H9 (cell line): Measurements from ENCODE around the gene HLX. TPM values are rescaled to one million over a fixed set of nuclear protein-coding genes. Genes with fewer than 3 reads are reported as not detected.
A peak's percentile ranks its signal among the peaks of the same experiment; 100 is the strongest.

Experiments
- DNase-seq: peaks from one replicate; pipeline ENCODE4 v3.0.0-alpha.2; 2017
- H2AFZ ChIP-seq: one replicate; pipeline ENCODE4 v1.6.1; 2013; ENCODE audit warnings: mild to moderate bottlenecking, low read length, control low read depth, moderate library complexity
- H2AK5ac ChIP-seq: 2 replicates; pipeline ENCODE4 v1.6.1; 2013; ENCODE audit warnings: low read length, control low read depth, mixed read lengths; ENCODE audit not compliant: insufficient read length
- H2BK120ac ChIP-seq: one replicate; pipeline ENCODE4 v1.6.1; 2013; ENCODE audit warnings: low read depth, mild to moderate bottlenecking, low read length, control low read depth, inconsistent platforms; ENCODE audit not compliant: poor library complexity, severe bottlenecking
- H2BK12ac ChIP-seq: 2 replicates; pipeline ENCODE4 v1.6.1; 2013; ENCODE audit warnings: low read length, control low read depth, mixed read lengths, low read depth; ENCODE audit not compliant: insufficient read length
- H2BK15ac ChIP-seq: 2 replicates; pipeline ENCODE4 v1.6.1; 2013; ENCODE audit warnings: low read depth, low read length, control low read depth
- H2BK20ac ChIP-seq: one replicate; pipeline ENCODE4 v1.6.1; 2013; ENCODE audit warnings: low read depth, mild to moderate bottlenecking, low read length, control low read depth, inconsistent platforms; ENCODE audit not compliant: poor library complexity, severe bottlenecking
- H2BK5ac ChIP-seq: 2 replicates; pipeline ENCODE4 v1.6.1; 2013; ENCODE audit warnings: low read length, control low read depth, mixed read lengths; ENCODE audit not compliant: insufficient read length
- H3K14ac ChIP-seq: 2 replicates; pipeline ENCODE4 v1.6.1; 2013; ENCODE audit warnings: low read length, control low read depth; ENCODE audit not compliant: insufficient read depth
- H3K18ac ChIP-seq: 2 replicates; pipeline ENCODE4 v1.6.1; 2013; ENCODE audit warnings: low read depth, mild to moderate bottlenecking, mixed read lengths, low read length, control low read depth; ENCODE audit not compliant: insufficient read length
- H3K23ac ChIP-seq: 2 replicates; pipeline ENCODE4 v1.6.1; 2013; ENCODE audit warnings: low read length, control low read depth, mixed read lengths, low read depth; ENCODE audit not compliant: insufficient read length
- H3K23me2 ChIP-seq: 2 replicates; pipeline ENCODE4 v1.6.1; 2013; ENCODE audit warnings: low read depth, mild to moderate bottlenecking, mixed read lengths, low read length, control low read depth; ENCODE audit not compliant: insufficient read length, poor library complexity, severe bottlenecking
- H3K27ac ChIP-seq: 2 replicates; pipeline ENCODE4 v1.5.1; 2013; ENCODE audit warnings: low read length, control low read depth, mixed read lengths, low read depth; ENCODE audit not compliant: insufficient read length
- H3K27me3 ChIP-seq: 2 replicates; pipeline ENCODE4 v1.6.1; 2013; ENCODE audit warnings: low read length, control low read depth, inconsistent platforms; ENCODE audit not compliant: insufficient read depth
- H3K4ac ChIP-seq: 2 replicates; pipeline ENCODE4 v1.6.1; 2013; ENCODE audit warnings: low read depth, mild to moderate bottlenecking, control low read depth, inconsistent platforms, low read length, moderate library complexity
- H3K4me1 ChIP-seq: 2 replicates; pipeline ENCODE4 v1.6.1; 2013; ENCODE audit warnings: low read length, control low read depth, inconsistent platforms; ENCODE audit not compliant: insufficient read depth
- H3K4me2 ChIP-seq: 2 replicates; pipeline ENCODE4 v1.6.1; 2013; ENCODE audit warnings: low read length, control low read depth, mixed read lengths; ENCODE audit not compliant: insufficient read length, insufficient read depth
- H3K56ac ChIP-seq: 2 replicates; pipeline ENCODE4 v1.6.1; 2013; ENCODE audit warnings: low read depth, mild to moderate bottlenecking, mixed read lengths, low read length, control low read depth; ENCODE audit not compliant: insufficient read length
- H3K79me1 ChIP-seq: 2 replicates; pipeline ENCODE4 v1.6.1; 2013; ENCODE audit warnings: low read depth, mild to moderate bottlenecking, moderate library complexity, low read length, control low read depth, inconsistent platforms; ENCODE audit not compliant: insufficient read depth, poor library complexity, severe bottlenecking
- H3K79me2 ChIP-seq: 2 replicates; pipeline ENCODE4 v1.6.1; 2013; ENCODE audit warnings: low read length, control low read depth, inconsistent platforms; ENCODE audit not compliant: insufficient read depth
- H3K9ac ChIP-seq: 2 replicates; pipeline ENCODE4 v1.6.1; 2013; ENCODE audit warnings: low read length, control low read depth, mixed read lengths; ENCODE audit not compliant: insufficient read length; ENCODE audit errors: extremely low read depth
- H3K9me3 ChIP-seq: one replicate; pipeline ENCODE4 v1.6.1; 2013; ENCODE audit warnings: low read depth, low read length, inconsistent platforms; ENCODE audit not compliant: control insufficient read depth
- H3T11ph ChIP-seq: one replicate; pipeline ENCODE4 v1.6.1; 2013; ENCODE audit warnings: mild to moderate bottlenecking, low read length, control low read depth, inconsistent platforms
- H4K20me1 ChIP-seq: one replicate; pipeline ENCODE4 v1.6.1; 2013; ENCODE audit not compliant: control insufficient read depth, insufficient read length, insufficient read depth
- H4K5ac ChIP-seq: 2 replicates; pipeline ENCODE4 v1.6.1; 2013; ENCODE audit warnings: low read depth, mild to moderate bottlenecking, mixed read lengths, low read length, control low read depth; ENCODE audit not compliant: insufficient read length
- H4K8ac ChIP-seq: replicated peaks from 2 replicates; pipeline ENCODE4 v1.6.1; 2013; ENCODE audit warnings: low read length, control low read depth, mixed read lengths, low read depth; ENCODE audit not compliant: insufficient read length
- H4K91ac ChIP-seq: 2 replicates; pipeline ENCODE4 v1.6.1; 2013; ENCODE audit warnings: low read depth, mild to moderate bottlenecking, moderate library complexity, mixed read lengths, low read length, control low read depth; ENCODE audit not compliant: insufficient read length
- H3K27ac Mint-ChIP-seq, 3 experiments: 2 replicates in 2 of 3; 3 replicates in 1 of 3; pipeline ENCODE4 v1.8.0; 2020 to 2021; ENCODE audit warnings: mixed read lengths in 3 of 3, mild to moderate bottlenecking in 1 of 3, moderate library complexity in 1 of 3
- H3K27me3 Mint-ChIP-seq: 2 replicates; pipeline ENCODE4 v1.8.0; 2021; ENCODE audit warnings: low read depth, mild to moderate bottlenecking, moderate library complexity, mixed read lengths
- H3K36me3 Mint-ChIP-seq, 3 experiments: 2 replicates in 2 of 3; 3 replicates in 1 of 3; pipeline ENCODE4 v1.8.0; 2020 to 2021; ENCODE audit warnings: low read depth in 3 of 3, mixed read lengths in 3 of 3; ENCODE audit not compliant: insufficient read depth in 1 of 3
- H3K4me1 Mint-ChIP-seq, 2 experiments: 2 replicates each; pipeline ENCODE4 v1.8.0; 2020; ENCODE audit warnings: mixed read lengths in 2 of 2
- H3K4me3 Mint-ChIP-seq, 2 experiments: 2 replicates in 1 of 2; 3 replicates in 1 of 2; pipeline ENCODE4 v1.8.0; 2020 to 2021; ENCODE audit warnings: mild to moderate bottlenecking in 2 of 2, mixed read lengths in 2 of 2, moderate library complexity in 1 of 2
- H3K9me3 Mint-ChIP-seq, 2 experiments: 2 replicates in 1 of 2; 3 replicates in 1 of 2; pipeline ENCODE4 v1.8.0; 2020; ENCODE audit warnings: mild to moderate bottlenecking in 2 of 2, mixed read lengths in 2 of 2, moderate library complexity in 1 of 2
- WGBS: extraction: QIAGEN DNeasy Blood & Tissue Kit; methylation state at CpG from one replicate; pipeline ENCODE4 v1.1.7; 2013; ENCODE audit warnings: missing lambda C conversion rate, low lambda C conversion rate, mixed read lengths; ENCODE audit not compliant: insufficient read length; ENCODE audit errors: extremely low coverage; 5-methylcytosine and 5-hydroxymethylcytosine counted together
- total RNA-seq: library from RNA; stranded (reverse); gene quantifications from 2 replicates; pipeline ENCODE4 v1.2.1, GENCODE V29; 2021
- TF ChIP-seq, protein P1 (sequence below): fragments of 200-600 bp; sonication (generic); conservative IDR thresholded peaks from 3 replicates; pipeline ENCODE4 v1.8.0; 2021; ENCODE audit warnings: antibody characterized with exemption, mild to moderate bottlenecking

Gene HLX
- total RNA-seq, 1 experiment from 2014 or later, result 0.37 TPM

GRCh38 chr1:220892086-220892376 lies 12.8 kb downstream of the HLX start:
- no peaks in the 10 kb centered on the region for H3K9me3 ChIP-seq
- TF ChIP-seq, protein P1, sequence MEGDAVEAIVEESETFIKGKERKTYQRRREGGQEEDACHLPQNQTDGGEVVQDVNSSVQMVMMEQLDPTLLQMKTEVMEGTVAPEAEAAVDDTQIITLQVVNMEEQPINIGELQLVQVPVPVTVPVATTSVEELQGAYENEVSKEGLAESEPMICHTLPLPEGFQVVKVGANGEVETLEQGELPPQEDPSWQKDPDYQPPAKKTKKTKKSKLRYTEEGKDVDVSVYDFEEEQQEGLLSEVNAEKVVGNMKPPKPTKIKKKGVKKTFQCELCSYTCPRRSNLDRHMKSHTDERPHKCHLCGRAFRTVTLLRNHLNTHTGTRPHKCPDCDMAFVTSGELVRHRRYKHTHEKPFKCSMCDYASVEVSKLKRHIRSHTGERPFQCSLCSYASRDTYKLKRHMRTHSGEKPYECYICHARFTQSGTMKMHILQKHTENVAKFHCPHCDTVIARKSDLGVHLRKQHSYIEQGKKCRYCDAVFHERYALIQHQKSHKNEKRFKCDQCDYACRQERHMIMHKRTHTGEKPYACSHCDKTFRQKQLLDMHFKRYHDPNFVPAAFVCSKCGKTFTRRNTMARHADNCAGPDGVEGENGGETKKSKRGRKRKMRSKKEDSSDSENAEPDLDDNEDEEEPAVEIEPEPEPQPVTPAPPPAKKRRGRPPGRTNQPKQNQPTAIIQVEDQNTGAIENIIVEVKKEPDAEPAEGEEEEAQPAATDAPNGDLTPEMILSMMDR, result no peak
- H3K79me2 ChIP-seq, result no peaks in the 10 kb centered on the region
- WGBS, result no CpG with 5 or more reads among the region's 16 CpGs
- peaks cover 36 to 73% of the 10 kb centered on the region in 2 experiments for H3K4me1 Mint-ChIP-seq
- peaks cover 3 to 14% of the 10 kb centered on the region in 2 experiments; a peak in 3 of 5 replicates for H3K9me3 Mint-ChIP-seq
- no peak overlapping the region for H3K4ac ChIP-seq
- no peak overlapping the region for H3K27ac Mint-ChIP-seq
- H2BK20ac ChIP-seq, result no peak overlapping the region
- peak overlapping the region; percentile 9 for H3K4me2 ChIP-seq
- H3K4me1 ChIP-seq, result peaks cover 2% of the 10 kb centered on the region; the same call in 1 of the 2 replicates
- H2AK5ac ChIP-seq, result no peak overlapping the region
- H3K56ac ChIP-seq, result no peak overlapping the region
- H3K36me3 Mint-ChIP-seq, result no peaks in the 10 kb centered on the region; a peak in 2 of 7 replicates
- no peak overlapping the region for H2BK15ac ChIP-seq
- no peak overlapping the region for H2BK5ac ChIP-seq
- no peak overlapping the region for H2AFZ ChIP-seq
- H4K5ac ChIP-seq, result no peak overlapping the region
- H3K27me3 Mint-ChIP-seq, result peaks cover 100% of the 10 kb centered on the region
- H4K91ac ChIP-seq, result no peak overlapping the region
- no peak overlapping the region for H3T11ph ChIP-seq
- no peak overlapping the region for H3K14ac ChIP-seq
- no peak overlapping the region for H3K9ac ChIP-seq
- peak overlapping the region in 1 of 2 experiments; percentile 70; a peak in 3 of 5 replicates for H3K4me3 Mint-ChIP-seq
- H3K23ac ChIP-seq, result no peak overlapping the region
- no peak for DNase-seq
- H3K18ac ChIP-seq, result no peak overlapping the region
- H3K23me2 ChIP-seq, result peaks cover 11% of the 10 kb centered on the region
- H3K27ac ChIP-seq, result no peak overlapping the region
- H3K79me1 ChIP-seq, result no peaks in the 10 kb centered on the region
- peaks cover 100% of the 10 kb centered on the region for H3K27me3 ChIP-seq
- H2BK120ac ChIP-seq, result no peak overlapping the region
- H4K20me1 ChIP-seq, result peaks cover 3% of the 10 kb centered on the region
- no peak overlapping the region for H4K8ac ChIP-seq
- no peak overlapping the region for H2BK12ac ChIP-seq
